Activated naive CD8-positive, alpha-beta T cell (primary cell): ENCODE measurements around the gene TRIM2.

Experiments
- H3K27ac Mint-ChIP-seq: one replicate; pipeline ENCODE4 v1.8.0; 2021; ENCODE audit warnings: mixed read lengths
- H3K27me3 Mint-ChIP-seq: one replicate; pipeline ENCODE4 v1.8.0; 2021; ENCODE audit warnings: mixed read lengths
- H3K36me3 Mint-ChIP-seq: one replicate; pipeline ENCODE4 v1.8.0; 2021; ENCODE audit warnings: mixed read lengths
- H3K4me1 Mint-ChIP-seq: one replicate; pipeline ENCODE4 v1.8.0; 2021; ENCODE audit warnings: low read depth, mixed read lengths
- H3K4me3 Mint-ChIP-seq: one replicate; pipeline ENCODE4 v1.8.0; 2021; ENCODE audit warnings: mild to moderate bottlenecking, mixed read lengths
- H3K9me3 Mint-ChIP-seq: one replicate; pipeline ENCODE4 v1.8.0; 2021; ENCODE audit warnings: low read depth, mixed read lengths

The TRIM2 gene

DNA sequence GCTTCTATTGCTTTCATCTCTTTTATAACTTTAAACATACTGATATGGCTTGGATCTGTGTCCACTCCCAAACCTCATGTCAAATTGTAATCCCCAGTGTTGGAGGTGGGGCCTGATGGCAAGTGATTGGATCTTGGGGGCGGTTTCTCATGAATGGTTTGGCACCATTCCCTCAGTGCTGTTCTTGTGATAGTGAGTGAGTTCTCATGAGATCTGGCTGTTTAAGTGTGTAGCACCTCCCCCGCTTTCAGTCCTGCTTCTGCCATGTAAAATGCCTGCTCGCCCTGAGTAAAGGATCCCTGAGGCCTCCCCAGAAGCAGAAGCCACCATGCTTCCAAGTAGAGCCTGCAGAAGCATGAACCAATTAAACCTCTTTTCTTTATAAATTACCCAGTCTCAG, 157.9 kb downstream of the TRIM2 start:
- Mint-ChIP-seq H3K4me3 (no peak overlapping the region), H3K27me3 (no peaks in the 10 kb centered on the region), H3K27ac (no peak overlapping the region), H3K36me3 (peaks cover 2% of the 10 kb centered on the region), H3K9me3 (no peaks in the 10 kb centered on the region), H3K4me1 (peaks cover 4% of the 10 kb centered on the region)

DNA sequence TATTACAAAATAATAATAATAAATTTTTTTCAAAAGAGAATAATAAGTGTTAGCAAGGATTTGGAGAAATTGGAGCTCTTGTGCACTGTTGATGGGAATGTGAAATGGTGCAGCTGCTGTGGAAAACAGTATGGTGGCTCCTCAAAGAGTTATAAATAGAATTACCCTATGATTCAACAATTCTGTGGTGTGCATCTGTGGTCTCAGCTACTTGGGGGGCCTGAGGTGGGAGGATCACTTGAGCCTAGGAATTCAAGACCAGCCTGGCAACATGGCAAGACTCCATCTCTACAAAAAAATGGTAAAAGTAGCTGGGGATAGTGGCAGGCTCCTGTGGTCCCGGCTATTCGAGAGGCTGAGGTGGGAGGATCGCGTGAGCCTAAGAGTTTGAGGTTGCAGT, 159.8 kb downstream of the TRIM2 start:
- no peak overlapping the region for H3K27ac Mint-ChIP-seq
- H3K36me3 Mint-ChIP-seq = peaks cover 2% of the 10 kb centered on the region
- H3K4me3 Mint-ChIP-seq = no peak overlapping the region
- H3K27me3 Mint-ChIP-seq = no peaks in the 10 kb centered on the region
- peaks cover 3% of the 10 kb centered on the region for H3K4me1 Mint-ChIP-seq
- H3K9me3 Mint-ChIP-seq = no peaks in the 10 kb centered on the region

DNA sequence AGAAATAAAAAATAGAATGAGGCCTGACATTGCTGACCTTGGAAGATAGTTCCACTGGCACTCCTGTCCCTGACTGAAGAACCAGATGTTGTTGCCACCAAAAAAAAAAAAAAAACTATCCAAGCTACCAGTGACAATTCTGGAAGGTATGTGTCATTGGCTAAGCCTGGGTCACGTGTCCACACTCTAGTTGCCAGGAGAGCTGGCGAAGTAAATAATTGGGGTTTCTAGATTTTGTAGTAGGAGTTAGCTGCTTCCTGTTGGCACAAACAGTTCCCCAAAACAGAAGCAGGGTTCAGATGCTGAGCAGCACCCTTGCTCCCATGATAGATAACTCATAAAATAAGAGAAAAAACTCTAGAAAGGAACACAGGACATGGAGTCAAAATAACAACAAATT, 160.8 kb downstream of the TRIM2 start:
- peaks cover 3% of the 10 kb centered on the region for H3K4me1 Mint-ChIP-seq
- no peaks in the 10 kb centered on the region for H3K27me3 Mint-ChIP-seq
- no peak overlapping the region for H3K27ac Mint-ChIP-seq
- no peaks in the 10 kb centered on the region for H3K9me3 Mint-ChIP-seq
- H3K36me3 Mint-ChIP-seq = peaks cover 2% of the 10 kb centered on the region
- no peak overlapping the region for H3K4me3 Mint-ChIP-seq

DNA sequence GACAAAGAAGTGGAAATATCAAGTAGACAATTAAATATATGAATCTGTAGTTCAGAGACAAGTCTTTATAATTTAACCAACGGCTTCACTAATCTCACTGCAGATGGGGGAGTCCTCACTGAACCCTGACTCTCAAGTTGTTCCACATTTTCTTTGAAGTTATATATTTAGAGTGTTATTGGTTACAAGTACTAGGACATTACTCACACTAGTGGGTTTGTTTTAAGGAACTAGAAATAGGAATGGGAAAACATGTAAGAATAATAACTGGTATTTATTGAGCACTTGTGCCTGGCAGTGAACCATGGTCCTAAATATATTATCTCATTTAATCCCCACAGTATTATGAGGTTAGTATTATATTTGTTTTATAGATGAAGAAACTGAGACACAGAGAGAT, 162.2 kb downstream of the TRIM2 start:
- no peaks in the 10 kb centered on the region for H3K27me3 Mint-ChIP-seq
- no peak overlapping the region for H3K27ac Mint-ChIP-seq
- no peak overlapping the region for H3K4me3 Mint-ChIP-seq
- peaks cover 6% of the 10 kb centered on the region for H3K36me3 Mint-ChIP-seq
- peaks cover 3% of the 10 kb centered on the region for H3K4me1 Mint-ChIP-seq
- no peaks in the 10 kb centered on the region for H3K9me3 Mint-ChIP-seq

DNA sequence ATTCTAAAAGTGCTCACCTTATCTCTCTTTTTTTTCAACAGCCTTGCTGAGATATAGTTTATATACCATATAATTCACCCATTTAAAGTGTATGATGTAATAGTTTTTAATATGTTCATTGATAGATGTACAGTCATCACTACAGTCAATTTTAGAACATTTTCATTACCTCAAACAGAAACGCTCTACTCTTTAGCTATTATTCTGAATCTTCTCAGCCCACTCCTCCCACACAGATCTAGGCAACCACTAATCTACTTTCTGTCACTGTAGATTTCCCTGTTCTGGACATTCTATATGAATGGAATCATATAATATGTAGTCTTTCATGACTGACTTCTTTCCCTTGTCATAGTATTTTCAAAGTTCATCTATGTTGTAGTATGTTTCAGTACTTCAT, 162.8 kb downstream of the TRIM2 start:
- Mint-ChIP-seq H3K4me3 (no peak overlapping the region), H3K9me3 (no peaks in the 10 kb centered on the region), H3K27ac (no peak overlapping the region)

DNA sequence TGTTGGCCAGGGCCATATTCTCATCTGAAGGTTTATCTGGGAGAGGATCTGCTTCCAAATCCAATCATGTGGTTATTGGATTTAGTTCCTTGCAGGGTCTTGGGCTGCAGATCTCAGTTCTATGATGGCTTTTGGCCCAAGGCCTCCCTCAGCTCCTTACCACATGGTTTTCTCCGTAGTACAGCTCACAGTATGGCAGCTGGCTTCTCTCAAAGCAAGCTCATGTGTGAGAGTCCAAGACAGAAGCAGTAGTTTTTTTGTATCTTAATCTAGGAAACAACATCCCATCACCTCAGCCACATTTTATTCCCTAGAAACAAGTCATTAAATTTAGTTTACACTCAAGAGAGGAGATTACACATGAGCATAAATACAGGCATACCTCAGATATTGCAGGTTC, 164.8 kb downstream of the TRIM2 start:
- Mint-ChIP-seq H3K36me3 (peaks cover 18% of the 10 kb centered on the region), H3K27ac (no peak overlapping the region), H3K27me3 (no peaks in the 10 kb centered on the region), H3K4me3 (no peak overlapping the region), H3K4me1 (peaks cover 3% of the 10 kb centered on the region), H3K9me3 (peaks cover 6% of the 10 kb centered on the region)

More for the DNA sequence above, 162.8 kb downstream of the TRIM2 start:
- peaks cover 3% of the 10 kb centered on the region for H3K4me1 Mint-ChIP-seq
- peaks cover 10% of the 10 kb centered on the region for H3K36me3 Mint-ChIP-seq
- no peaks in the 10 kb centered on the region for H3K27me3 Mint-ChIP-seq

DNA sequence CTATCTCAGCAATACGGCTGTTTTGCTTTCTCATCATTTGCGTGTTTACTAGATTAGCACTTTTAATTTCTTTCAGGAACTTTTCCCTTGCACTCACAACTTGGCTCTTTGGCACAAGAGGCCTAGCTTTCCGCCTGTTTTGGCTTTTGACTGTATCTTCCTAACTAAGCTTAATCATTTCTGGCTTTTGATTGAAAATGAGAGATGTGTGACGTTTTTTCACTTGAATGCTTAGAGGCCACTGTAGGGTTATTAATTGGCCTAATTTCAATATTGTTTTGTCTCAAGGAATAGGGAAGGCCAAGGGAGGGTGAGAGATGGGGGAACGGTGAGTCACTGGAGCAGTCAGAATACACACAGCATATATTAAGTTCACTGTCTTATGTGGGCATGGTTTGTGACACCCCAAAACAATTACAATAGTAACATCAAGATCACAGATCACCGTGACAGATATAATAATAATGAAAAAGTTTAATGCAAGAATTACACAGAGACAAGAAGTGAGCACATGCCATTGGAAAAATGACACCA, 167.5 kb downstream of the TRIM2 start:
- H3K27ac Mint-ChIP-seq = no peak overlapping the region
- peaks cover 22% of the 10 kb centered on the region for H3K36me3 Mint-ChIP-seq
- no peak overlapping the region for H3K4me3 Mint-ChIP-seq
- peaks cover 1% of the 10 kb centered on the region for H3K4me1 Mint-ChIP-seq
- H3K9me3 Mint-ChIP-seq = peaks cover 6% of the 10 kb centered on the region
- no peaks in the 10 kb centered on the region for H3K27me3 Mint-ChIP-seq

DNA sequence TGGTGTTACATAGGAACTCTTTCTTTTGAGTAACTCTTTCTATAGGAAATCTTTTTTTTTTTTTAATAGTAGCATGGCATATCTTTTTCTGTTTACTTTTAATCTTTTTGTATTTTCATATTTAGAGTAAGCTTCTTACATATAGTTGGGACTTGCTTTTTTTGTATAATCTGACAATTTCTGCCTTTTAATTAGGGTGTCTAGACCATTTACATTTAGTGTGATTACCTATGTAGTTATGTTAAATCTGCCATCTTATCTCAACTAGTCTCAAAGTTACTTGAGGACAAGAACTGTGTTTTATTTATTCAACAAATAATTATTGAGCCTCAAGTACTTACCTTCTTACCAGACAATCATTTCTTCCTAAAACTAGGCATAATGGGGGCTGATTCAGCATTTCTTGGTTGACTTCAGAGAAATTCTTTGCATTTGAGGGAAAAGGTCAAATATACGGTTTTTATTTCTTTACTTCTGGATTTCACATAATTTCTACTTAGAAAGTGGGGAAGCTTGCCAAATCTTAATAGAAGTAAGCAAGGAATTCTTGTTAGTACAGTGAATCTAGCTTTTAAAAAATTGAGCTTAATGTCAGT, 168.8 kb downstream of the TRIM2 start:
- no peaks in the 10 kb centered on the region for H3K4me1 Mint-ChIP-seq
- H3K9me3 Mint-ChIP-seq = peaks cover 6% of the 10 kb centered on the region
- H3K27me3 Mint-ChIP-seq = no peaks in the 10 kb centered on the region
- peaks cover 22% of the 10 kb centered on the region for H3K36me3 Mint-ChIP-seq
- H3K27ac Mint-ChIP-seq = no peak overlapping the region
- H3K4me3 Mint-ChIP-seq = no peak overlapping the region

DNA sequence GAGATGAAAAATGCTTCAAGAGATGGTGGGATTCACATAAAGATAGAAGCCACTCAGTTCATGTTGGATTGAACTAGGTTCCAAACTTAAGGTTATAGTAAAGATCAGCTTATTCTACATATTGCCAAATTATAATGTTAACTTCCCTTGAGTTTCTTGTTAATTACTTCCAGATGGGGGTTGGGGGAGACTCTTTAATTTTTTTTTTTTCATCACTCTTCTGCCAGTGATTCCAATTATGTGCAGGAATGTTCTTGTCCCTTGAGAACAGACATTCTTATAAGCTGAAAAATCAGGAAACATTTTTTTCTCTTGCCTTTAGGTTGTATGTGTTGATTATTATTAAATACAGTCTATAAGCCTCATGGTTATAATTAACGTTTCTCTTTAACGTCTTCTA, 170.2 kb downstream of the TRIM2 start:
- H3K4me1 Mint-ChIP-seq = peaks cover 2% of the 10 kb centered on the region
- H3K36me3 Mint-ChIP-seq = peaks cover 22% of the 10 kb centered on the region
- no peak overlapping the region for H3K27ac Mint-ChIP-seq
- H3K4me3 Mint-ChIP-seq = no peak overlapping the region
- H3K9me3 Mint-ChIP-seq = peaks cover 6% of the 10 kb centered on the region
- no peaks in the 10 kb centered on the region for H3K27me3 Mint-ChIP-seq

DNA sequence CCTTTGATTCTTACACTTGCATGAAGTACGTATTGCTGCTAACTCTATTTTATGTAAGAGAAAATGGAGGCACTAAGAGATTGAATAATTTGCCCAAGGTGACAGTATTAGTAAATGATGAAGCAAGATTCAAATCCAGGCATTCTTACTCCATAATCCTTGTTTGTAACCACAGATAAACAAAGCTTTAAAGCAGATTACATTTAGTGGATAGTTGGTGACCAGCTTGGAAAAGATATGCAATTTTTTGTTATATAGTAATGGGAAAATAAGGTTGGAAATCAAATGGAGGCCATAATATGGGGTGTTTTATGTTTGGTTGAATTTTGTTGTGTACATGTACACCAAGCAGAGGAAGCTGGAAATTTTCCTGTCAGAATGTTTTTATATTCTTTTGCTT, 171.1 kb downstream of the TRIM2 start:
- peaks cover 6% of the 10 kb centered on the region for H3K9me3 Mint-ChIP-seq
- H3K27ac Mint-ChIP-seq = no peak overlapping the region
- H3K4me3 Mint-ChIP-seq = no peak overlapping the region
- peaks cover 22% of the 10 kb centered on the region for H3K36me3 Mint-ChIP-seq
- H3K27me3 Mint-ChIP-seq = no peaks in the 10 kb centered on the region
- peaks cover 2% of the 10 kb centered on the region for H3K4me1 Mint-ChIP-seq

DNA sequence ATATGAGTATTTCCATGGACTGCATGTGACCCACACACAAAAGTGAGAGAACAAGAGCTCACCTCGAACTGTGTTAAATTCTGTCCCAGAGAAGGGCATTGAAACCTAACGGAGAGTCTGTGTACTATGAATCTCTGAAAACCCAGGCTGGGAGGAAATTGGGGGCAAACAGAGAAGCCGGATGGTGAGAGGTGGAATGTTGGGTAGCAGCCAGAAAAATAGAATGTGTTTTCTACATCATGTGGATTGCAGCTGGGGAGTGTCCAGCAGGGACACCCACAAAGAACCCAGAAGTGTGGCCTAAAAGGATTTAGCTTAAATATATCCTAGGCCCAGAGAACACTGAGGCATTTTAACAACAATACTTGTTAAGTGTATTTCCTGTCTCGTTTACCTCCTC, 178.9 kb downstream of the TRIM2 start:
- Mint-ChIP-seq H3K27me3 (no peaks in the 10 kb centered on the region), H3K36me3 (peaks cover 6% of the 10 kb centered on the region), H3K4me1 (peaks cover 2% of the 10 kb centered on the region), H3K27ac (no peak overlapping the region), H3K4me3 (no peak overlapping the region), H3K9me3 (no peaks in the 10 kb centered on the region)

DNA sequence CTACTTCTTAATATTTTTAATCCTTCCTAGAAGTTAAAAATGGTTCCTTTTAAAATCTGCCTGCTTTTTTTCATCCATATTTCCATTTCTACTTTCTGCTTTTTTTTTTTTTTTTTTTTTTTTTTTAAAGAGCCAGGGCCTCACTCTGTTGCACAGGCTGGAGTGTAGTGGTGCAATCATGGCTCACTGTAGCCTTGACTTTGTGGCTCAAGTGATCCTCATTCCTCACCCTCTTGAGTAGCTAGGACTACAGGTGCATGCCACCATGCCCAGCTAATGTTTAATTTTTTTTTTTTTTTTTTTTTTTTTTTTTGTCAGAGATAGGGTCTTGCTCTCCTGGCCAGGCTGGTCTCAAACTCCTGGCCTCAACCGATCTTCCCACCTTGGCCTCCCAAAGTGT, 179.9 kb downstream of the TRIM2 start:
- H3K27me3 Mint-ChIP-seq = no peaks in the 10 kb centered on the region
- no peak overlapping the region for H3K27ac Mint-ChIP-seq
- peaks cover 6% of the 10 kb centered on the region for H3K36me3 Mint-ChIP-seq
- no peaks in the 10 kb centered on the region for H3K4me1 Mint-ChIP-seq
- no peaks in the 10 kb centered on the region for H3K9me3 Mint-ChIP-seq
- no peak overlapping the region for H3K4me3 Mint-ChIP-seq

DNA sequence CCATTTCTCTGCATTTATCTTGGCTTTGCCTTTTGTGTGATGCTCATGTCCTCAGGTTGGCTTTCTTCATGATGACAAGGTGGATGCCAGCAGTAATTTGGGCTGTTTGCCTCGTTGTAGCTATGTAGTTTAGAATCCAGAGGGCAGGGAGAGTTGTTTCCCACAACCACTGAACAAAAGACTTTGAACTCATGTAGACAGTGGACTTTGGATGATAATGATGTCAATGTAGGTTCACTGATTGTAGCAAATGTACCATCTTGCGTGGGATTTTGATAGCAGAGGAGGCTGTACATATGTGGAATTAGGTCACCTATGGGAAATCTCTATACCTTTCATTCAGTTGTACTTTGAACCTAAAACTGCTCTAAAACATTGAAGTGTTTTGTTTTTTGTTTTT, 181.5 kb downstream of the TRIM2 start:
- no peaks in the 10 kb centered on the region for H3K4me1 Mint-ChIP-seq
- H3K27ac Mint-ChIP-seq = no peak overlapping the region

DNA sequence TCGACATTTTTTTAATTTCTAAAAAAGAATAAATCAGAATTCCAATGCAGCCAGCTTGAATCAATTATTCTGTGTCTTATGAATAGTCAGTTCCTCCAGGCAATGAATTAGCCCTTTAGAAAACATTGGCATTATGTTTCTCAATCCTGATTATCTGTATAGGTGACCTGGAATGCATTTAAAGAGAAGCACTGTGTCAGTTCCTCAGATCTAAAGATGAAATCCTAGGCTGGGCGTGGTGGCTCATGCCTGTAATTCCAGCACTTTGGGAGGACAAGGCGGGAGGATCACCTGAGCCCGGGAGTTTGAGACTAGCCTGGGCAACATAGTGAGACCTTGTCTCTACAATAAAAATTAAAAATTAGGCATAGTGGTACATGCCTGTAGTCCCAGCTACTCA, 183.7 kb downstream of the TRIM2 start:
- Mint-ChIP-seq H3K27ac (no peak overlapping the region), H3K27me3 (no peaks in the 10 kb centered on the region), H3K36me3 (peaks cover 8% of the 10 kb centered on the region), H3K9me3 (no peaks in the 10 kb centered on the region), H3K4me3 (no peak overlapping the region), H3K4me1 (no peaks in the 10 kb centered on the region)

More for the DNA sequence above, 181.5 kb downstream of the TRIM2 start:
- no peaks in the 10 kb centered on the region for H3K27me3 Mint-ChIP-seq
- no peak overlapping the region for H3K4me3 Mint-ChIP-seq
- H3K36me3 Mint-ChIP-seq = peaks cover 6% of the 10 kb centered on the region
- no peaks in the 10 kb centered on the region for H3K9me3 Mint-ChIP-seq
